Breast epithelium (tissue), 3 donors: Measurements from ENCODE around the gene REG3G.

Experiments used
- CTCF ChIP-seq, 3 donors: fragments of 450-650 bp; IDR thresholded peaks; one replicate each; pipeline ENCODE4 v1.5.1; 2016 to 2017; ENCODE audit warnings: antibody characterized with exemption in 3 of 3, mild to moderate bottlenecking in 3 of 3, moderate library complexity in 3 of 3
- POLR2A ChIP-seq: fragments of 450-650 bp; IDR thresholded peaks from one replicate; pipeline ENCODE4 v1.6.1; 2016; ENCODE audit warnings: antibody characterized with exemption, mild to moderate bottlenecking, moderate library complexity

- TF ChIP-seq CTCF (IDR thresholded peaks at IDR 0.05) (no peak), POLR2A (no peak)
Measured at GRCh38 chr2:78984386-78984785, 41.1 kb upstream of the REG3G start.
